G401.6 (cell line): ENCODE measurements around the gene EML2.
"Not testable (repeated sequence)": the region's sequence is repeated elsewhere in the genome, so short reads cannot be mapped to it uniquely, and the experiment has no call there.

ENCODE experiments used
- FAIRE-seq: peaks from 2 replicates; lab custom pipeline; 2012; peaks lifted over from hg19 to GRCh38; lab: Jason Lieb, UNC

The EML2 gene

GRCh38 chr19:45638930-45639729 lies at the start of gene EML2:
Gene EML2 (minus strand): TSS chr19:45639397. CDS start chr19:45639376, 21 bp downstream.
- no peak for FAIRE-seq

- no peak for FAIRE-seq
These were observed 48.4 kb upstream of the EML2 start for GRCh38 chr19:45687599-45687998.

- not testable (repeated sequence) for FAIRE-seq
These were observed 45.8 kb upstream of the EML2 start for GRCh38 chr19:45685045-45685444.

- FAIRE-seq = no peak
These were observed 43.7 kb upstream of the EML2 start for GRCh38 chr19:45682908-45683307.

GRCh38 chr19:45682117-45682516 lies 42.9 kb upstream of the EML2 start:
- FAIRE-seq = no peak

GRCh38 chr19:45681391-45682015 lies 42.3 kb upstream of the EML2 start:
- FAIRE-seq = peak; percentile 25

GRCh38 chr19:45677351-45678230 lies 38.4 kb upstream of the EML2 start:
- no peak for FAIRE-seq

GRCh38 chr19:45676851-45677263 lies 37.7 kb upstream of the EML2 start:
- no peak for FAIRE-seq

- no peak for FAIRE-seq
These were observed 35.7 kb upstream of the EML2 start for GRCh38 chr19:45674946-45675345.

GRCh38 chr19:45670670-45671453 lies 31.7 kb upstream of the EML2 start:
- peak; percentile 70 for FAIRE-seq

GRCh38 chr19:45668342-45668871 lies 29.2 kb upstream of the EML2 start:
- FAIRE-seq = no peak

GRCh38 chr19:45667620-45668341 lies 28.6 kb upstream of the EML2 start, which contains the start of gene GIPR:
Gene GIPR (plus strand): TSS chr19:45668221. CDS start chr19:45669521, 1,300 bp downstream.
- no peak for FAIRE-seq

GRCh38 chr19:45664575-45664974 lies 25.4 kb upstream of the EML2 start:
- FAIRE-seq = no peak

- FAIRE-seq = no peak
These were observed 24.6 kb upstream of the EML2 start for GRCh38 chr19:45663800-45664199.

GRCh38 chr19:45660636-45661035 lies 21.4 kb upstream of the EML2 start:
- FAIRE-seq = no peak

- no peak for FAIRE-seq
These were observed 20.0 kb upstream of the EML2 start for GRCh38 chr19:45659096-45659729.

GRCh38 chr19:45657520-45658167 lies 18.4 kb upstream of the EML2 start:
- FAIRE-seq = no peak

- no peak for FAIRE-seq
These were observed 15.9 kb upstream of the EML2 start for GRCh38 chr19:45655073-45655472.

- FAIRE-seq = no peak
These were observed 14.4 kb upstream of the EML2 start for GRCh38 chr19:45653634-45654033.

- no peak for FAIRE-seq
These were observed 11.5 kb upstream of the EML2 start for GRCh38 chr19:45650722-45651121.
